WI38 (cell line): ENCODE measurements around the gene RCOR3.
"Not testable (repeated sequence)": the region's sequence is repeated elsewhere in the genome, so short reads cannot be mapped to it uniquely, and the experiment has no call there.

Source experiments
- H3K4me3 ChIP-seq: 2 replicates; pipeline ENCODE4 v1.5.1; 2011; ENCODE audit warnings: low read depth, mild to moderate bottlenecking, control low read depth, low read length
- TF ChIP-seq, protein P1 (sequence below): IDR thresholded peaks from 2 replicates; pipeline ENCODE4 v1.5.1; 2012; ENCODE audit warnings: low read depth, mild to moderate bottlenecking, control low read depth, low read length

Gene RCOR3

GRCh38 chr1:211348547-211348946, 89.4 kb downstream of the RCOR3 start:
- H3K4me3 ChIP-seq, result no peak overlapping the region

DNA sequence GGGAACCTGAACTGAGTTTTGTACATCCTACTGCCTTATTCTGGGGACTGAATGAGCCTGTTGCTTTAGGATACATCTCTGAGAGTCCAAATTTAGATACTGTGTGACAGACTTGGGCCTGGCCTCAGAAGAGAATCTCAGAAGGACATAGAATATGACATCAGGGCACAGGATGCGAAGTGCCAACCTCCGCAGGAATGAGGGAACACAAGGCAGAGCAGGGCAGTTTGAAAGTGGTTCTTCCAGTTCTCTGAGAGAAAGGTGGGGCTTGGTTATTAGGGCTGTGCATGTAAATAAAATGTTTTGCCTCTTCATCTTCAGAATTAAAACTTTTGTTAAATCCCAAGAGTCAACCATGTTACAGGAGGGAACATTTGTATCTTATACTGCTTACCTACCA, 90.6 kb downstream of the RCOR3 start:
- H3K4me3 ChIP-seq, result no peak overlapping the region
- TF ChIP-seq, protein P1, sequence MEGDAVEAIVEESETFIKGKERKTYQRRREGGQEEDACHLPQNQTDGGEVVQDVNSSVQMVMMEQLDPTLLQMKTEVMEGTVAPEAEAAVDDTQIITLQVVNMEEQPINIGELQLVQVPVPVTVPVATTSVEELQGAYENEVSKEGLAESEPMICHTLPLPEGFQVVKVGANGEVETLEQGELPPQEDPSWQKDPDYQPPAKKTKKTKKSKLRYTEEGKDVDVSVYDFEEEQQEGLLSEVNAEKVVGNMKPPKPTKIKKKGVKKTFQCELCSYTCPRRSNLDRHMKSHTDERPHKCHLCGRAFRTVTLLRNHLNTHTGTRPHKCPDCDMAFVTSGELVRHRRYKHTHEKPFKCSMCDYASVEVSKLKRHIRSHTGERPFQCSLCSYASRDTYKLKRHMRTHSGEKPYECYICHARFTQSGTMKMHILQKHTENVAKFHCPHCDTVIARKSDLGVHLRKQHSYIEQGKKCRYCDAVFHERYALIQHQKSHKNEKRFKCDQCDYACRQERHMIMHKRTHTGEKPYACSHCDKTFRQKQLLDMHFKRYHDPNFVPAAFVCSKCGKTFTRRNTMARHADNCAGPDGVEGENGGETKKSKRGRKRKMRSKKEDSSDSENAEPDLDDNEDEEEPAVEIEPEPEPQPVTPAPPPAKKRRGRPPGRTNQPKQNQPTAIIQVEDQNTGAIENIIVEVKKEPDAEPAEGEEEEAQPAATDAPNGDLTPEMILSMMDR, result no peak

More at GRCh38 chr1:211348547-211348946, 89.4 kb downstream of the RCOR3 start:
- TF ChIP-seq, protein P1, result no peak

- not testable (repeated sequence) for H3K4me3 ChIP-seq
Observed at GRCh38 chr1:211352055-211352454, 92.9 kb downstream of the RCOR3 start.

GRCh38 chr1:211352465-211352864, 93.3 kb downstream of the RCOR3 start:
- TF ChIP-seq, protein P1, result no peak
- H3K4me3 ChIP-seq, result no peak overlapping the region

DNA sequence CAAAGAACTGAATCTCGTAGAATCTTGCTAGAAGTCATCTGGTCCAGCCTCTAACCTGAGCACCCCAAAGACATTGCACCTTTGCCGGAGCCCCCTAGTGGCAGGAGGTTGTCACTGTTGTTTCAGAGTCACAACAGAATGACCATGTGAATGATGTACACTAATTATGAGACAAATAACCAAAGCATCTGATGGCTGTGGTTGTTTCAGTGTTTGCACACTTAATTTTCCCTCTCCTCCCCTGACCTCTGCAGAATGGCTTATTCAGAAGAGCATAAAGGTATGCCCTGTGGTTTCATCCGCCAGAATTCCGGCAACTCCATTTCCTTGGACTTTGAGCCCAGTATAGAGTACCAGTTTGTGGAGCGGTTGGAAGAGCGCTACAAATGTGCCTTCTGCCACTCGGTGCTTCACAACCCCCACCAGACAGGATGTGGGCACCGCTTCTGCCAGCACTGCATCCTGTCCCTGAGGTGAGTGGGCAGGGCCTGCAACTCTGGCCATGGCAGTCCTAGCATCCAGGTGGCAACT, 93.9 kb downstream of the RCOR3 start:
- H3K4me3 ChIP-seq, result no peak overlapping the region
- TF ChIP-seq, protein P1, result peak; percentile 74

GRCh38 chr1:211353562-211354212, 94.5 kb downstream of the RCOR3 start:
- TF ChIP-seq, protein P1, result no peak
- H3K4me3 ChIP-seq, result no peak overlapping the region

- TF ChIP-seq, protein P1, result no peak
- no peak overlapping the region for H3K4me3 ChIP-seq
Observed at GRCh38 chr1:211355873-211356272, 96.7 kb downstream of the RCOR3 start.
